HEK293 (cell line): ENCODE results near the gene DOCK4.

ENCODE experiments used
- GFI1B ChIP-seq: fragments of 450-650 bp; formaldehyde crosslinking; IDR thresholded peaks from 2 replicates; pipeline ENCODE4 v1.5.1; 2016; ENCODE audit warnings: missing biosample characterization, missing genetic modification characterization
- HIC1 ChIP-seq: fragments of 450-650 bp; formaldehyde crosslinking; IDR thresholded peaks from 2 replicates; pipeline ENCODE4 v1.5.1; 2016; ENCODE audit warnings: missing biosample characterization, missing genetic modification characterization
- KLF16 ChIP-seq: fragments of 450-650 bp; formaldehyde crosslinking; IDR thresholded peaks from 2 replicates; pipeline ENCODE4 v1.5.1; 2017; ENCODE audit warnings: missing biosample characterization, missing genetic modification characterization
- KLF17 ChIP-seq: fragments of 450-650 bp; formaldehyde crosslinking; IDR thresholded peaks from 2 replicates; pipeline ENCODE4 v1.5.1; 2016; ENCODE audit warnings: missing biosample characterization, missing genetic modification characterization
- MZF1 ChIP-seq: fragments of 450-650 bp; formaldehyde crosslinking; IDR thresholded peaks from 2 replicates; pipeline ENCODE4 v1.5.1; 2017; ENCODE audit warnings: missing biosample characterization, missing genetic modification characterization, borderline replicate concordance
- OSR2 ChIP-seq: fragments of 450-650 bp; formaldehyde crosslinking; IDR thresholded peaks from 2 replicates; pipeline ENCODE4 v1.5.1; 2016; ENCODE audit warnings: missing biosample characterization, missing genetic modification characterization
- REPIN1 ChIP-seq: fragments of 450-650 bp; formaldehyde crosslinking; IDR thresholded peaks from 2 replicates; pipeline ENCODE4 v1.5.1; 2017; ENCODE audit warnings: missing biosample characterization, missing genetic modification characterization, low read depth
- ZBTB20 ChIP-seq: fragments of 450-650 bp; formaldehyde crosslinking; IDR thresholded peaks from 2 replicates; pipeline ENCODE4 v1.5.1; 2016; ENCODE audit warnings: missing biosample characterization, missing genetic modification characterization
- ZBTB21 ChIP-seq: fragments of 450-650 bp; formaldehyde crosslinking; IDR thresholded peaks from 2 replicates; pipeline ENCODE4 v1.5.1; 2017; ENCODE audit warnings: missing biosample characterization, missing genetic modification characterization
- ZBTB6 ChIP-seq: fragments of 450-650 bp; formaldehyde crosslinking; IDR thresholded peaks from 2 replicates; pipeline ENCODE4 v1.5.1; 2017; ENCODE audit warnings: missing biosample characterization, missing genetic modification characterization
- ZFHX2 ChIP-seq: fragments of 450-650 bp; formaldehyde crosslinking; conservative IDR thresholded peaks from 2 replicates; pipeline ENCODE4 v1.5.1; 2016; ENCODE audit warnings: missing biosample characterization, missing genetic modification characterization
- ZIC2 ChIP-seq: fragments of 450-650 bp; formaldehyde crosslinking; IDR thresholded peaks from 2 replicates; pipeline ENCODE4 v1.5.1; 2016; ENCODE audit warnings: missing biosample characterization, missing genetic modification characterization
- ZNF132 ChIP-seq: fragments of 450-650 bp; formaldehyde crosslinking; IDR thresholded peaks from 2 replicates; pipeline ENCODE4 v1.5.1; 2017; ENCODE audit warnings: missing biosample characterization, missing genetic modification characterization, borderline replicate concordance
- ZNF138 ChIP-seq: fragments of 450-650 bp; formaldehyde crosslinking; IDR thresholded peaks from 2 replicates; pipeline ENCODE4 v1.5.1; 2016; ENCODE audit warnings: missing biosample characterization, missing genetic modification characterization, borderline replicate concordance
- ZNF211 ChIP-seq: fragments of 450-650 bp; formaldehyde crosslinking; IDR thresholded peaks from 2 replicates; pipeline ENCODE4 v1.5.1; 2016; ENCODE audit warnings: low read depth, missing biosample characterization, missing genetic modification characterization
- ZNF221 ChIP-seq: fragments of 450-650 bp; formaldehyde crosslinking; IDR thresholded peaks from 2 replicates; pipeline ENCODE4 v1.5.1; 2017; ENCODE audit warnings: missing biosample characterization, missing genetic modification characterization, borderline replicate concordance
- ZNF26 ChIP-seq: fragments of 450-650 bp; formaldehyde crosslinking; IDR thresholded peaks from 2 replicates; pipeline ENCODE4 v1.5.1; 2016; ENCODE audit warnings: missing biosample characterization, missing genetic modification characterization
- ZNF335 ChIP-seq: fragments of 450-650 bp; formaldehyde crosslinking; conservative IDR thresholded peaks from 2 replicates; pipeline ENCODE4 v1.5.1; 2016; ENCODE audit warnings: missing biosample characterization, missing genetic modification characterization
- ZNF341 ChIP-seq: fragments of 450-650 bp; formaldehyde crosslinking; IDR thresholded peaks from 2 replicates; pipeline ENCODE4; 2016; ENCODE audit warnings: low read depth, missing biosample characterization, missing genetic modification characterization
- ZNF350 ChIP-seq: fragments of 450-650 bp; formaldehyde crosslinking; IDR thresholded peaks from 2 replicates; pipeline ENCODE4 v1.5.0; 2017; ENCODE audit warnings: missing biosample characterization, mild to moderate bottlenecking, missing genetic modification characterization
- ZNF514 ChIP-seq: fragments of 450-650 bp; formaldehyde crosslinking; IDR thresholded peaks from 2 replicates; pipeline ENCODE4 v1.5.1; 2016; ENCODE audit warnings: missing biosample characterization, missing genetic modification characterization
- ZNF561 ChIP-seq: fragments of 450-650 bp; IDR thresholded peaks from 2 replicates; pipeline ENCODE4 v1.5.1; 2018; ENCODE audit warnings: missing biosample characterization, missing genetic modification characterization, borderline replicate concordance
- ZNF596 ChIP-seq: fragments of 450-650 bp; IDR thresholded peaks from 2 replicates; pipeline ENCODE4 v1.5.0; 2018; ENCODE audit warnings: missing biosample characterization, mild to moderate bottlenecking, missing genetic modification characterization, moderate library complexity
- ZNF610 ChIP-seq: fragments of 450-650 bp; formaldehyde crosslinking; IDR thresholded peaks from 2 replicates; pipeline ENCODE4 v1.5.1; 2016; ENCODE audit warnings: missing biosample characterization, missing genetic modification characterization, borderline replicate concordance
- ZNF664 ChIP-seq: fragments of 450-650 bp; formaldehyde crosslinking; IDR thresholded peaks from 2 replicates; pipeline ENCODE4 v1.5.1; 2016; ENCODE audit warnings: missing biosample characterization, missing genetic modification characterization
- ZNF747 ChIP-seq: fragments of 450-650 bp; formaldehyde crosslinking; IDR thresholded peaks from 2 replicates; pipeline ENCODE4 v1.5.1; 2016; ENCODE audit warnings: missing biosample characterization, missing genetic modification characterization
- ZNF776 ChIP-seq: fragments of 450-650 bp; formaldehyde crosslinking; IDR thresholded peaks from 2 replicates; pipeline ENCODE4 v1.5.0; 2017; ENCODE audit warnings: missing biosample characterization, missing genetic modification characterization, borderline replicate concordance
- ZNF777 ChIP-seq: fragments of 450-650 bp; formaldehyde crosslinking; IDR thresholded peaks from 2 replicates; pipeline ENCODE4 v1.5.1; 2017; ENCODE audit warnings: missing biosample characterization, missing genetic modification characterization, borderline replicate concordance
- ZSCAN30 ChIP-seq: fragments of 450-650 bp; IDR thresholded peaks from 2 replicates; pipeline ENCODE4 v1.5.1; 2018; ENCODE audit warnings: missing biosample characterization, mild to moderate bottlenecking, missing genetic modification characterization, moderate library complexity
- TF ChIP-seq, protein P1 (sequence below): fragments of 450-650 bp; formaldehyde crosslinking; IDR thresholded peaks from 2 replicates; pipeline ENCODE4 v1.5.1; 2016; ENCODE audit warnings: missing biosample characterization, missing genetic modification characterization
- TF ChIP-seq, protein P2 (sequence below): fragments of 450-650 bp; formaldehyde crosslinking; IDR thresholded peaks from 2 replicates; pipeline ENCODE4 v1.5.1; 2016; ENCODE audit warnings: missing biosample characterization, missing genetic modification characterization
- TF ChIP-seq, protein P3 (sequence below): fragments of 450-650 bp; formaldehyde crosslinking; IDR thresholded peaks from 2 replicates; pipeline ENCODE4 v1.5.1; 2016; ENCODE audit warnings: missing biosample characterization, missing genetic modification characterization, low read depth

The DOCK4 gene

GRCh38 chr7:112202816-112203215 lies 3.4 kb downstream of the DOCK4 start (continued):
- TF ChIP-seq, protein P1, sequence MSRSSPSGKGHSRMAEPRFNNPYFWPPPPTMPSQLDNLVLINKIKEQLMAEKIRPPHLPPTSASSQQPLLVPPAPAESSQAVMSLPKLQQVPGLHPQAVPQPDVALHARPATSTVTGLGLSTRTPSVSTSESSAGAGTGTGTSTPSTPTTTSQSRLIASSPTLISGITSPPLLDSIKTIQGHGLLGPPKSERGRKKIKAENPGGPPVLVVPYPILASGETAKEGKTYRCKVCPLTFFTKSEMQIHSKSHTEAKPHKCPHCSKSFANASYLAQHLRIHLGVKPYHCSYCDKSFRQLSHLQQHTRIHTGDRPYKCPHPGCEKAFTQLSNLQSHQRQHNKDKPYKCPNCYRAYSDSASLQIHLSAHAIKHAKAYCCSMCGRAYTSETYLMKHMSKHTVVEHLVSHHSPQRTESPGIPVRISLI (tag by site-specific recombination): no peak
- TF ChIP-seq ZNF776 (tag by site-specific recombination) (no peak), ZIC2 (tag by site-specific recombination) (no peak), ZNF777 (tag by site-specific recombination) (no peak), ZNF514 (tag by site-specific recombination) (no peak), KLF17 (tag by site-specific recombination) (no peak), ZNF341 (tag by site-specific recombination) (no peak), ZNF610 (no peak), ZBTB6 (no peak), ZNF26 (tag by site-specific recombination) (no peak), OSR2 (tag by site-specific recombination) (no peak), HIC1 (tag by site-specific recombination) (no peak), GFI1B (tag by site-specific recombination) (no peak), REPIN1 (tag by site-specific recombination) (no peak), ZNF664 (tag by site-specific recombination) (no peak), ZNF211 (tag by site-specific recombination) (no peak), ZBTB21 (tag by site-specific recombination) (no peak), ZNF221 (tag by site-specific recombination) (no peak; the same call in 1 of the 2 replicates), ZSCAN30 (tag by site-specific recombination) (no peak), ZNF561 (tag by site-specific recombination) (peak; percentile 81), ZNF335 (tag by site-specific recombination) (no peak), ZNF350 (tag by site-specific recombination) (no peak), ZFHX2 (no peak), ZBTB20 (tag by site-specific recombination) (no peak), ZNF747 (no peak), ZNF132 (tag by site-specific recombination) (0 out of 2 replicates have a peak, but pooled peaks have one; percentile 24), MZF1 (0 out of 2 replicates have a peak, but pooled peaks have one; percentile 14), ZNF596 (tag by site-specific recombination) (no peak), KLF16 (tag by site-specific recombination) (0 out of 2 replicates have a peak, but pooled peaks have one; percentile 34), ZNF138 (no peak)
- TF ChIP-seq, protein P2, sequence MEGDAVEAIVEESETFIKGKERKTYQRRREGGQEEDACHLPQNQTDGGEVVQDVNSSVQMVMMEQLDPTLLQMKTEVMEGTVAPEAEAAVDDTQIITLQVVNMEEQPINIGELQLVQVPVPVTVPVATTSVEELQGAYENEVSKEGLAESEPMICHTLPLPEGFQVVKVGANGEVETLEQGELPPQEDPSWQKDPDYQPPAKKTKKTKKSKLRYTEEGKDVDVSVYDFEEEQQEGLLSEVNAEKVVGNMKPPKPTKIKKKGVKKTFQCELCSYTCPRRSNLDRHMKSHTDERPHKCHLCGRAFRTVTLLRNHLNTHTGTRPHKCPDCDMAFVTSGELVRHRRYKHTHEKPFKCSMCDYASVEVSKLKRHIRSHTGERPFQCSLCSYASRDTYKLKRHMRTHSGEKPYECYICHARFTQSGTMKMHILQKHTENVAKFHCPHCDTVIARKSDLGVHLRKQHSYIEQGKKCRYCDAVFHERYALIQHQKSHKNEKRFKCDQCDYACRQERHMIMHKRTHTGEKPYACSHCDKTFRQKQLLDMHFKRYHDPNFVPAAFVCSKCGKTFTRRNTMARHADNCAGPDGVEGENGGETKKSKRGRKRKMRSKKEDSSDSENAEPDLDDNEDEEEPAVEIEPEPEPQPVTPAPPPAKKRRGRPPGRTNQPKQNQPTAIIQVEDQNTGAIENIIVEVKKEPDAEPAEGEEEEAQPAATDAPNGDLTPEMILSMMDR (tag by site-specific recombination): no peak
- TF ChIP-seq, protein P3, sequence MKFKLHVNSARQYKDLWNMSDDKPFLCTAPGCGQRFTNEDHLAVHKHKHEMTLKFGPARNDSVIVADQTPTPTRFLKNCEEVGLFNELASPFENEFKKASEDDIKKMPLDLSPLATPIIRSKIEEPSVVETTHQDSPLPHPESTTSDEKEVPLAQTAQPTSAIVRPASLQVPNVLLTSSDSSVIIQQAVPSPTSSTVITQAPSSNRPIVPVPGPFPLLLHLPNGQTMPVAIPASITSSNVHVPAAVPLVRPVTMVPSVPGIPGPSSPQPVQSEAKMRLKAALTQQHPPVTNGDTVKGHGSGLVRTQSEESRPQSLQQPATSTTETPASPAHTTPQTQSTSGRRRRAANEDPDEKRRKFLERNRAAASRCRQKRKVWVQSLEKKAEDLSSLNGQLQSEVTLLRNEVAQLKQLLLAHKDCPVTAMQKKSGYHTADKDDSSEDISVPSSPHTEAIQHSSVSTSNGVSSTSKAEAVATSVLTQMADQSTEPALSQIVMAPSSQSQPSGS (tag by site-specific recombination): no peak
